IMR-90 (cell line): ENCODE measurements around the gene SLC7A10.

Experiments used
- CEBPB ChIP-seq: IDR thresholded peaks from 2 replicates; pipeline ENCODE4 v1.6.1; 2012; ENCODE audit warnings: low read depth, low read length, improper control_type of control experiment
- CTCF ChIP-seq: conservative IDR thresholded peaks from 2 replicates; pipeline ENCODE4 v1.5.1; 2012; ENCODE audit warnings: mild to moderate bottlenecking, low read depth, low read length, improper control_type of control experiment
- FOS ChIP-seq: fragments of 150-350 bp; IDR thresholded peaks from 2 replicates; pipeline ENCODE4 v1.6.1; 2016; ENCODE audit warnings: low read depth, low read length
- MAFK ChIP-seq: IDR thresholded peaks from 2 replicates; pipeline ENCODE4 v1.6.1; 2012; ENCODE audit warnings: low read depth, low read length, improper control_type of control experiment
- MAZ ChIP-seq: IDR thresholded peaks from 2 replicates; pipeline ENCODE4 v1.6.1; 2012; ENCODE audit warnings: low read depth, mild to moderate bottlenecking, low read length, improper control_type of control experiment, moderate library complexity, borderline replicate concordance
- MXI1 ChIP-seq: IDR thresholded peaks from 2 replicates; pipeline ENCODE4 v1.6.1; 2012; ENCODE audit warnings: low read depth, mild to moderate bottlenecking, low read length, moderate library complexity, borderline replicate concordance
- NFE2L2 ChIP-seq: fragments of 150-350 bp; IDR thresholded peaks from 2 replicates; pipeline ENCODE4 v1.6.1; 2016; ENCODE audit warnings: low read depth, mild to moderate bottlenecking, low read length
- POLR2A ChIP-seq: IDR thresholded peaks from 2 replicates; pipeline ENCODE4 v1.6.1; 2012; ENCODE audit warnings: mild to moderate bottlenecking, low read depth, low read length
- RAD21 ChIP-seq: IDR thresholded peaks from 2 replicates; pipeline ENCODE4 v1.6.1; 2012; ENCODE audit warnings: low read length, improper control_type of control experiment
- RCOR1 ChIP-seq: IDR thresholded peaks from 2 replicates; pipeline ENCODE4 v1.6.1; 2012; ENCODE audit warnings: mild to moderate bottlenecking, low read length, improper control_type of control experiment; ENCODE audit not compliant: insufficient replicate concordance
- RFX5 ChIP-seq: IDR thresholded peaks from 2 replicates; pipeline ENCODE4 v1.8.0; 2012; ENCODE audit warnings: low read depth, mild to moderate bottlenecking, low read length, moderate library complexity
- SMC3 ChIP-seq: fragments of 150-350 bp; IDR thresholded peaks from 2 replicates; pipeline ENCODE4 v1.6.1; 2016; ENCODE audit warnings: low read depth, mild to moderate bottlenecking, antibody characterized with exemption, low read length, moderate library complexity
- TF ChIP-seq, protein P1 (sequence below): fragments of 150-350 bp; IDR thresholded peaks from 2 replicates; pipeline ENCODE4 v1.6.1; 2017; ENCODE audit warnings: mild to moderate bottlenecking, antibody characterized with exemption, low read length, low read depth
- TF ChIP-seq, protein P2 (sequence below): fragments of 150-350 bp; IDR thresholded peaks from 2 replicates; pipeline ENCODE4 v1.6.1; 2016; ENCODE audit warnings: low read depth, mild to moderate bottlenecking, low read length, moderate library complexity, borderline replicate concordance

- TF ChIP-seq NFE2L2 (no peak), MAZ (no peak), CTCF (no peak), POLR2A (no peak), MAFK (no peak), CEBPB (no peak), RAD21 (no peak), RFX5 (no peak), MXI1 (no peak), RCOR1 (no peak), SMC3 (no peak), FOS (no peak)
- TF ChIP-seq, protein P1, sequence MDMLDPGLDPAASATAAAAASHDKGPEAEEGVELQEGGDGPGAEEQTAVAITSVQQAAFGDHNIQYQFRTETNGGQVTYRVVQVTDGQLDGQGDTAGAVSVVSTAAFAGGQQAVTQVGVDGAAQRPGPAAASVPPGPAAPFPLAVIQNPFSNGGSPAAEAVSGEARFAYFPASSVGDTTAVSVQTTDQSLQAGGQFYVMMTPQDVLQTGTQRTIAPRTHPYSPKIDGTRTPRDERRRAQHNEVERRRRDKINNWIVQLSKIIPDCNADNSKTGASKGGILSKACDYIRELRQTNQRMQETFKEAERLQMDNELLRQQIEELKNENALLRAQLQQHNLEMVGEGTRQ: no peak
- TF ChIP-seq, protein P2, sequence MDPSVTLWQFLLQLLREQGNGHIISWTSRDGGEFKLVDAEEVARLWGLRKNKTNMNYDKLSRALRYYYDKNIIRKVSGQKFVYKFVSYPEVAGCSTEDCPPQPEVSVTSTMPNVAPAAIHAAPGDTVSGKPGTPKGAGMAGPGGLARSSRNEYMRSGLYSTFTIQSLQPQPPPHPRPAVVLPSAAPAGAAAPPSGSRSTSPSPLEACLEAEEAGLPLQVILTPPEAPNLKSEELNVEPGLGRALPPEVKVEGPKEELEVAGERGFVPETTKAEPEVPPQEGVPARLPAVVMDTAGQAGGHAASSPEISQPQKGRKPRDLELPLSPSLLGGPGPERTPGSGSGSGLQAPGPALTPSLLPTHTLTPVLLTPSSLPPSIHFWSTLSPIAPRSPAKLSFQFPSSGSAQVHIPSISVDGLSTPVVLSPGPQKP: no peak
Observed at GRCh38 chr19:33269016-33269415, 43.4 kb upstream of the SLC7A10 start.
